Fibroblast of villous mesenchyme (primary cell): ENCODE measurements around the gene CHRDL1. TPM values are rescaled to one million over a fixed set of nuclear protein-coding genes. Genes with fewer than 3 reads are reported as not detected.

Source experiments
- DNase-seq: peaks from one replicate; pipeline ENCODE4 v3.0.0-alpha.2; 2010; ENCODE audit warnings: low read depth
- H3K4me3 ChIP-seq: 2 replicates; pipeline ENCODE4 v1.5.1; 2011; ENCODE audit warnings: low read depth, mild to moderate bottlenecking, low read length
- CTCF ChIP-seq: IDR thresholded peaks from 2 replicates; pipeline ENCODE4 v1.5.1; 2012; ENCODE audit warnings: low read depth, mild to moderate bottlenecking, low read length; ENCODE audit not compliant: insufficient read depth
- total RNA-seq: library from RNA; depleted of rRNA; stranded (reverse); fragments of >200 nt; gene quantifications from 2 replicates; pipeline ENCODE4 v1.2.3, GENCODE V29; 2012

CHRDL1 gene
- total RNA-seq, 1 donor, result under 0.01 TPM

GRCh38 chrX:110805303-110805702 lies 9.7 kb upstream of the CHRDL1 start:
- H3K4me3 ChIP-seq, result no peak overlapping the region
- DNase-seq, result no peak
- TF ChIP-seq CTCF, result no peak

- no peak for TF ChIP-seq CTCF
- DNase-seq, result no peak
- no peak overlapping the region for H3K4me3 ChIP-seq
Measured at GRCh38 chrX:110804446-110804845, 8.8 kb upstream of the CHRDL1 start.

GRCh38 chrX:110803506-110803905 lies 7.9 kb upstream of the CHRDL1 start:
- TF ChIP-seq CTCF, result no peak
- H3K4me3 ChIP-seq, result no peak overlapping the region
- DNase-seq, result no peak

- TF ChIP-seq CTCF, result no peak
- no peak for DNase-seq
- H3K4me3 ChIP-seq, result no peak overlapping the region
Measured at GRCh38 chrX:110796407-110796697, 735 bp upstream of the CHRDL1 start.

- no peak for DNase-seq
- no peak overlapping the region for H3K4me3 ChIP-seq
- TF ChIP-seq CTCF, result no peak
Measured at GRCh38 chrX:110794601-110795000, 1.0 kb downstream of the CHRDL1 start.

GRCh38 chrX:110791071-110791470 lies 4.5 kb downstream of the CHRDL1 start:
- no peak overlapping the region for H3K4me3 ChIP-seq
- TF ChIP-seq CTCF, result no peak
- DNase-seq, result no peak

- no peak for DNase-seq
- no peak overlapping the region for H3K4me3 ChIP-seq
- no peak for TF ChIP-seq CTCF
Measured at GRCh38 chrX:110786486-110786885, 9.1 kb downstream of the CHRDL1 start.
